Measurements from ENCODE around the gene CTNND2. TPM values are rescaled to one million over a fixed set of nuclear protein-coding genes. Genes with fewer than 3 reads are reported as not detected.
"Not testable (repeated sequence)": the region's sequence is repeated elsewhere in the genome, so short reads cannot be mapped to it uniquely, and the experiment has no call there.

The CTNND2 gene
- total RNA-seq, 1 experiment from 2014 or later: 11.4 TPM

GRCh38 chr5:11888221-11888620 is 16.0 kb downstream of the CTNND2 start:
- no peak for DNase-seq (ENCODE audit: extremely low read depth, low read depth)

- DNase-seq (ENCODE audit: extremely low read depth, low read depth): no peak
Measured at GRCh38 chr5:11878814-11879213, 25.4 kb downstream of the CTNND2 start.

- DNase-seq (ENCODE audit: extremely low read depth, low read depth): no peak
Measured at GRCh38 chr5:11873587-11873986, 30.7 kb downstream of the CTNND2 start.

- DNase-seq (ENCODE audit: extremely low read depth, low read depth): no peak
Measured at GRCh38 chr5:11869203-11869602, 35.0 kb downstream of the CTNND2 start.

GRCh38 chr5:11863911-11864310 is 40.3 kb downstream of the CTNND2 start:
- no peak for DNase-seq (ENCODE audit: extremely low read depth, low read depth)

GRCh38 chr5:11857391-11857790 is 46.9 kb downstream of the CTNND2 start:
- no peak for DNase-seq (ENCODE audit: extremely low read depth, low read depth)

- no peak for DNase-seq (ENCODE audit: extremely low read depth, low read depth)
Measured at GRCh38 chr5:11854936-11855335, 49.3 kb downstream of the CTNND2 start.

GRCh38 chr5:11853796-11854195 is 50.5 kb downstream of the CTNND2 start:
- DNase-seq (ENCODE audit: extremely low read depth, low read depth): no peak

- no peak for DNase-seq (ENCODE audit: extremely low read depth, low read depth)
Measured at GRCh38 chr5:11853140-11853539, 51.1 kb downstream of the CTNND2 start.

GRCh38 chr5:11852717-11853087 is 51.5 kb downstream of the CTNND2 start:
- DNase-seq (ENCODE audit: extremely low read depth, low read depth): no peak

- DNase-seq (ENCODE audit: extremely low read depth, low read depth): no peak
Measured at GRCh38 chr5:11851965-11852716, 52.1 kb downstream of the CTNND2 start.

GRCh38 chr5:11851416-11851815 is 52.8 kb downstream of the CTNND2 start:
- no peak for DNase-seq (ENCODE audit: extremely low read depth, low read depth)

- not testable (repeated sequence) for DNase-seq (ENCODE audit: extremely low read depth, low read depth)
Measured at GRCh38 chr5:11828566-11828965, 75.7 kb downstream of the CTNND2 start.

- no peak for DNase-seq (ENCODE audit: extremely low read depth, low read depth)
Measured at GRCh38 chr5:11822598-11822997, 81.6 kb downstream of the CTNND2 start.

- no peak for DNase-seq (ENCODE audit: extremely low read depth, low read depth)
Measured at GRCh38 chr5:11815916-11816315, 88.3 kb downstream of the CTNND2 start.

- DNase-seq (ENCODE audit: extremely low read depth, low read depth): no peak
Measured at GRCh38 chr5:11815481-11815880, 88.8 kb downstream of the CTNND2 start.

- no peak for DNase-seq (ENCODE audit: extremely low read depth, low read depth)
Measured at GRCh38 chr5:11814373-11814772, 89.9 kb downstream of the CTNND2 start.

GRCh38 chr5:11809407-11809806 is 94.8 kb downstream of the CTNND2 start:
- no peak for DNase-seq (ENCODE audit: extremely low read depth, low read depth)

- no peak for DNase-seq (ENCODE audit: extremely low read depth, low read depth)
Measured at GRCh38 chr5:11803436-11803835, 100.8 kb downstream of the CTNND2 start.

GRCh38 chr5:11801061-11801460 is 103.2 kb downstream of the CTNND2 start:
- no peak for DNase-seq (ENCODE audit: extremely low read depth, low read depth)

GRCh38 chr5:11797132-11797531 is 107.1 kb downstream of the CTNND2 start:
- DNase-seq (ENCODE audit: extremely low read depth, low read depth): no peak

GRCh38 chr5:11793396-11793795 is 110.8 kb downstream of the CTNND2 start:
- DNase-seq (ENCODE audit: extremely low read depth, low read depth): no peak

GRCh38 chr5:11792621-11793020 is 111.6 kb downstream of the CTNND2 start:
- no peak for DNase-seq (ENCODE audit: extremely low read depth, low read depth)

Measured in NCI-H460 (cell line).